Caco-2 (cell line): ENCODE measurements around the gene CRACR2B. TPM values are rescaled to one million over a fixed set of nuclear protein-coding genes. Genes with fewer than 3 reads are reported as not detected.

Source experiments
- BruUV-seq: library from RNA; stranded (reverse); fragments of 400-500 nt; replicated peaks from 2 replicates; lab custom pipeline; 2021; lab: Mats Ljungman, UMichigan
- CTCF ChIA-PET: fragments of 300-600 bp; sonication (Branson Sonifier 250); formaldehyde crosslinking; loops from one replicate; lab custom pipeline; 2022; ENCODE audit warnings: antibody characterized with exemption; lab: Charles Lee
- POLR2A ChIA-PET: fragments of 300-600 bp; sonication (Branson Sonifier 250); formaldehyde crosslinking; loops from one replicate; lab custom pipeline; 2022; ENCODE audit warnings: antibody characterized with exemption; lab: Charles Lee
- DNase-seq, 2 experiments: peaks; one replicate each; pipeline versions ENCODE4 v3.0.0 to v3.0.0-alpha.2; 2020 to 2022
- H3K27me3 ChIP-seq: replicated peaks from 2 replicates; pipeline ENCODE4 v1.6.0; 2011; ENCODE audit warnings: low read length; ENCODE audit not compliant: control insufficient read depth, insufficient read depth
- H3K36me3 ChIP-seq: 2 replicates; pipeline ENCODE4 v1.5.1; 2011; ENCODE audit warnings: low read length; ENCODE audit not compliant: control insufficient read depth, insufficient read depth
- H3K4me1 ChIP-seq: fragments of 250-450 bp; sonication (Bioruptor Pico); 2 replicates; pipeline ENCODE4 v1.5.1; 2020; ENCODE audit warnings: mild to moderate bottlenecking
- H3K4me3 ChIP-seq: 2 replicates; pipeline ENCODE4 v1.5.1; 2011; ENCODE audit warnings: low read depth, mild to moderate bottlenecking, control low read depth, low read length
- H3K9me3 ChIP-seq: fragments of 250-450 bp; sonication (Bioruptor Pico); 2 replicates; pipeline ENCODE4 v1.5.1; 2020; ENCODE audit warnings: mild to moderate bottlenecking, moderate library complexity
- H3K27ac Mint-ChIP-seq: one replicate; pipeline ENCODE4 v1.8.0; 2022; ENCODE audit warnings: mixed read lengths; ENCODE audit not compliant: unreplicated experiment
- H3K27me3 Mint-ChIP-seq: one replicate; pipeline ENCODE4 v1.8.0; 2022; ENCODE audit warnings: mixed read lengths; ENCODE audit not compliant: insufficient read depth, unreplicated experiment
- H3K36me3 Mint-ChIP-seq: one replicate; pipeline ENCODE4 v1.8.0; 2022; ENCODE audit warnings: mild to moderate bottlenecking, mixed read lengths; ENCODE audit not compliant: insufficient read depth, unreplicated experiment
- H3K4me1 Mint-ChIP-seq: one replicate; pipeline ENCODE4 v1.8.0; 2022; ENCODE audit warnings: low read depth, mixed read lengths; ENCODE audit not compliant: unreplicated experiment
- H3K4me3 Mint-ChIP-seq: one replicate; pipeline ENCODE4 v1.8.0; 2022; ENCODE audit warnings: mild to moderate bottlenecking, moderate library complexity, mixed read lengths; ENCODE audit not compliant: unreplicated experiment
- H3K9me3 Mint-ChIP-seq: one replicate; pipeline ENCODE4 v1.8.0; 2022; ENCODE audit warnings: mixed read lengths; ENCODE audit not compliant: unreplicated experiment
- CTCF ChIP-seq, 2 experiments: fragments of 200-600 bp in 1 of 2; IDR thresholded peaks; 1 replicate in 1 of 2; 2 replicates in 1 of 2; pipeline versions ENCODE4 v1.5.1 to v1.8.0; 2011 to 2022; ENCODE audit warnings: antibody characterized with exemption in 1 of 2, control low read depth in 1 of 2, inconsistent platforms in 1 of 2, low read depth in 1 of 2, low read length in 1 of 2, mild to moderate bottlenecking in 1 of 2, moderate library complexity in 1 of 2; ENCODE audit not compliant: insufficient read depth in 1 of 2, severe bottlenecking in 1 of 2, unreplicated experiment in 1 of 2
- intact Hi-C: fragments of 100-400 bp; cut with micrococcal nuclease; formaldehyde crosslinking; loops from one replicate; pipeline ENCODE4 v1.10.0; 2022; ENCODE audit not compliant: unreplicated experiment
- total RNA-seq: library from RNA; stranded (reverse); gene quantifications from 2 replicates; pipeline ENCODE4 v1.2.3, GENCODE V29; 2022

The CRACR2B gene
- total RNA-seq, 1 experiment from 2014 or later: 15.4 TPM

- Histone ChIP-seq H3K9me3 (no peaks in the 10 kb centered on the region), H3K4me1 (peaks cover 49% of the 10 kb centered on the region), H3K36me3 (peaks cover 2% of the 10 kb centered on the region), H3K4me3 (no peak overlapping the region), H3K27me3 (no peaks in the 10 kb centered on the region)
- Mint-ChIP-seq H3K27ac (peak overlapping the region; percentile 8), H3K4me1 (peaks cover 13% of the 10 kb centered on the region), H3K36me3 (peaks cover 41% of the 10 kb centered on the region), H3K9me3 (no peaks in the 10 kb centered on the region), H3K27me3 (no peaks in the 10 kb centered on the region), H3K4me3 (no peak overlapping the region)
- CTCF ChIA-PET: no interaction called here
- no peak for TF ChIP-seq CTCF (IDR thresholded peaks at IDR 0.05; ENCODE audit: insufficient read depth in 1 of 2, low read depth in 1 of 2, low read length in 1 of 2, severe bottlenecking in 1 of 2, unreplicated experiment in 1 of 2)
- intact Hi-C loops: no loop called here
- no TSS peak for BruUV-seq
- no peak for DNase-seq
- POLR2A ChIA-PET: no interaction called here
Measured at GRCh38 chr11:824942-825341, 2.8 kb upstream of the CRACR2B start.

- ChIA-PET CTCF (no interaction called here), POLR2A (no interaction called here)
- Mint-ChIP-seq H3K36me3 (peaks cover 41% of the 10 kb centered on the region), H3K27me3 (no peaks in the 10 kb centered on the region), H3K4me1 (peaks cover 13% of the 10 kb centered on the region), H3K27ac (peak overlapping the region; percentile 8), H3K4me3 (no peak overlapping the region), H3K9me3 (no peaks in the 10 kb centered on the region)
- TF ChIP-seq CTCF (IDR thresholded peaks at IDR 0.05; ENCODE audit: insufficient read depth in 1 of 2, low read depth in 1 of 2, low read length in 1 of 2, severe bottlenecking in 1 of 2, unreplicated experiment in 1 of 2): no peak
- intact Hi-C loops: no loop called here
- H3K36me3 ChIP-seq: peaks cover 2% of the 10 kb centered on the region
- H3K4me3 ChIP-seq: no peak overlapping the region
- no peak for DNase-seq
- no TSS peak for BruUV-seq
- H3K9me3 ChIP-seq: no peaks in the 10 kb centered on the region
- H3K27me3 ChIP-seq: no peaks in the 10 kb centered on the region
- H3K4me1 ChIP-seq: peaks cover 45% of the 10 kb centered on the region
Measured at GRCh38 chr11:825366-826226, 2.1 kb upstream of the CRACR2B start.

- peak overlapping the region; percentile 88 for H3K4me3 Mint-ChIP-seq
- H3K4me1 Mint-ChIP-seq: peaks cover 13% of the 10 kb centered on the region
- no peaks in the 10 kb centered on the region for H3K27me3 ChIP-seq
- H3K36me3 Mint-ChIP-seq: peaks cover 35% of the 10 kb centered on the region
- TSS peak; percentile 41 for BruUV-seq
- peaks cover 39% of the 10 kb centered on the region for H3K4me1 ChIP-seq
- no peak overlapping the region for H3K27ac Mint-ChIP-seq
- no peaks in the 10 kb centered on the region for H3K27me3 Mint-ChIP-seq
- CTCF ChIA-PET: no interaction called here
- H3K9me3 ChIP-seq: no peaks in the 10 kb centered on the region
- no peaks in the 10 kb centered on the region for H3K9me3 Mint-ChIP-seq
- POLR2A ChIA-PET: no interaction called here
- no peak overlapping the region; the same call in 1 of the 2 replicates for H3K4me3 ChIP-seq
- TF ChIP-seq CTCF (IDR thresholded peaks at IDR 0.05; ENCODE audit: insufficient read depth in 1 of 2, low read depth in 1 of 2, low read length in 1 of 2, severe bottlenecking in 1 of 2, unreplicated experiment in 1 of 2): no peak
- DNase-seq: no peak
- no peaks in the 10 kb centered on the region; the same call in 1 of the 2 replicates for H3K36me3 ChIP-seq
- intact Hi-C loops: no loop called here
Measured at GRCh38 chr11:826227-826621, 1.5 kb upstream of the CRACR2B start.
